IPS DF 19.7 (cell line): Measurements from ENCODE around the gene RTL10.

Experiments used
- DNase-seq: peaks from one replicate; pipeline ENCODE4 v3.0.0-alpha.2; 2013; ENCODE audit warnings: low read depth, low spot score

RTL10 gene

GRCh38 chr22:19823191-19823901 lies 31.3 kb downstream of the RTL10 start:
- DNase-seq = no peak

GRCh38 chr22:19822301-19823117 lies 32.2 kb downstream of the RTL10 start:
- DNase-seq = no peak

- no peak for DNase-seq
These were observed 33.0 kb downstream of the RTL10 start for GRCh38 chr22:19821523-19822300.

- DNase-seq = no peak
These were observed 33.7 kb downstream of the RTL10 start for GRCh38 chr22:19820880-19821522.

GRCh38 chr22:19819911-19820879 lies 34.5 kb downstream of the RTL10 start:
- DNase-seq = no peak

GRCh38 chr22:19819208-19819910 lies 35.3 kb downstream of the RTL10 start:
- no peak for DNase-seq

GRCh38 chr22:19818324-19819207 lies 36.1 kb downstream of the RTL10 start:
- DNase-seq = no peak

GRCh38 chr22:19816372-19817119 lies 38.1 kb downstream of the RTL10 start:
- no peak for DNase-seq

- no peak for DNase-seq
These were observed 38.8 kb downstream of the RTL10 start for GRCh38 chr22:19815823-19816290.

GRCh38 chr22:19815093-19815822 lies 39.4 kb downstream of the RTL10 start:
- DNase-seq = no peak

- DNase-seq = no peak
These were observed 40.2 kb downstream of the RTL10 start for GRCh38 chr22:19814428-19814827.

- DNase-seq = no peak
These were observed 41.8 kb downstream of the RTL10 start for GRCh38 chr22:19812910-19813309.

GRCh38 chr22:19811811-19812771 lies 42.6 kb downstream of the RTL10 start:
- no peak for DNase-seq

- no peak for DNase-seq
These were observed 43.5 kb downstream of the RTL10 start for GRCh38 chr22:19811211-19811621.

- DNase-seq = no peak
These were observed 44.1 kb downstream of the RTL10 start for GRCh38 chr22:19810381-19811201.
